ENCODE measurements around the gene MRPL52.
A peak's percentile ranks its signal among the peaks of the same experiment; 100 is the strongest.

Gene MRPL52

DNA sequence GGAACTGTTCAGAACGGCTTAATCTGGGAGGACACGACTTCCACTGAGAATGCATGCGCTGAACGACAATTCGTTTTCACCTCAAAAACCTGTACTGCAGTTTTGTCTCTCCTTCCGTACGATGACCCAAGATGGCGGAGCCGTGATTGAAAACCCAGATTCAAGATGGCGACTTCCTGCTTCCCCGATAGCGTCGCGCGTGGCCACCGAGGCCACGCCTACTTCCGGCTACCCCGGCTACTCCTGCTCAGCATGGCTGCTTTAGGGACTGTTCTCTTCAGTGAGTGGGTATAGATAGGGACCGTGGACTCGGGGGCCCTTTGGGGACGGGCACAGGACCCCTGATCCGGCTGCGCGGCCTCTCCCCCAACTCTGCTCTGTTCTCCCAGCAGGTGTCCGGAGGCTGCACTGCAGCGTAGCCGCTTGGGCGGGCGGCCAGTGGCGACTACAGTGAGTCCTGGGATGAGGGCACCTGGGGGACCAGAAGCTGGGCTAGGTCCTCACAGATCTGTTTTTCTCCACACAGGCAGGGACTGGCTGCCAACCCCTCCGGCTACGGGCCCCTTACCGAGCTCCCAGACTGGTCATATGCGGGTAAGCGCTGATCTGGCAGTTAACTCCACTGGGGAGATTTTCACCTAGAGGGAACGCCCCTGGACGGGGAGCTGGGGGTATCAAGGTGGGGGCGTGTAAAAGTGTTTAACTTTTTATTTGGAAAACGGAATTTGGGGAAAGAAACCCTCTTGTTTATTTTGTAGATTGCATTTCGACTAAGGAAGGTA lies at the start of gene MRPL52 (continued):
- TF ChIP-seq ZNF416 (tag by site-specific recombination; IDR thresholded peaks at IDR 0.05) (no peak), ZNF138 (tag by site-specific recombination; IDR thresholded peaks at IDR 0.05; ENCODE audit: borderline replicate concordance) (no peak), RBAK (tag by site-specific recombination; IDR thresholded peaks at IDR 0.05) (no peak), ZNF768 (tag by site-specific recombination; IDR thresholded peaks at IDR 0.05) (no peak), ZNF362 (tag by site-specific recombination; IDR thresholded peaks at IDR 0.05) (no peak), ZFP69B (tag by site-specific recombination; IDR thresholded peaks at IDR 0.05) (no peak), ZNF548 (tag by site-specific recombination; IDR thresholded peaks at IDR 0.05) (no peak), ZXDB (tag by site-specific recombination; IDR thresholded peaks at IDR 0.05) (peak; percentile 41), ZNF623 (tag by site-specific recombination; IDR thresholded peaks at IDR 0.05) (no peak), ZNF10 (tag by site-specific recombination; IDR thresholded peaks at IDR 0.05) (no peak), ZNF776 (tag by site-specific recombination; IDR thresholded peaks at IDR 0.05; ENCODE audit: borderline replicate concordance) (no peak), ZNF530 (tag by site-specific recombination; IDR thresholded peaks at IDR 0.05; ENCODE audit: low read depth) (no peak), ZNF513 (tag by site-specific recombination; IDR thresholded peaks at IDR 0.05) (no peak), ZNF560 (tag by site-specific recombination; IDR thresholded peaks at IDR 0.05; ENCODE audit: borderline replicate concordance) (no peak), KLF7 (tag by site-specific recombination; IDR thresholded peaks at IDR 0.05; ENCODE audit: borderline replicate concordance) (no peak), ZNF621 (tag by site-specific recombination; IDR thresholded peaks at IDR 0.05) (no peak), ATF2 (tag by site-specific recombination; IDR thresholded peaks at IDR 0.05; ENCODE audit: low read depth) (no peak), ZNF16 (tag by site-specific recombination; IDR thresholded peaks at IDR 0.05; ENCODE audit: low read depth) (no peak), PRDM2 (tag by site-specific recombination; IDR thresholded peaks at IDR 0.05; ENCODE audit: borderline replicate concordance) (no peak), BCL11A (tag by site-specific recombination; IDR thresholded peaks at IDR 0.05; ENCODE audit: low read depth) (no peak), ZNF404 (tag by site-specific recombination; IDR thresholded peaks at IDR 0.05) (no peak)
- TF ChIP-seq, protein P1, sequence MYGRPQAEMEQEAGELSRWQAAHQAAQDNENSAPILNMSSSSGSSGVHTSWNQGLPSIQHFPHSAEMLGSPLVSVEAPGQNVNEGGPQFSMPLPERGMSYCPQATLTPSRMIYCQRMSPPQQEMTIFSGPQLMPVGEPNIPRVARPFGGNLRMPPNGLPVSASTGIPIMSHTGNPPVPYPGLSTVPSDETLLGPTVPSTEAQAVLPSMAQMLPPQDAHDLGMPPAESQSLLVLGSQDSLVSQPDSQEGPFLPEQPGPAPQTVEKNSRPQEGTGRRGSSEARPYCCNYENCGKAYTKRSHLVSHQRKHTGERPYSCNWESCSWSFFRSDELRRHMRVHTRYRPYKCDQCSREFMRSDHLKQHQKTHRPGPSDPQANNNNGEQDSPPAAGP (tag by site-specific recombination; IDR thresholded peaks at IDR 0.05): no peak
- TF ChIP-seq, protein P2, sequence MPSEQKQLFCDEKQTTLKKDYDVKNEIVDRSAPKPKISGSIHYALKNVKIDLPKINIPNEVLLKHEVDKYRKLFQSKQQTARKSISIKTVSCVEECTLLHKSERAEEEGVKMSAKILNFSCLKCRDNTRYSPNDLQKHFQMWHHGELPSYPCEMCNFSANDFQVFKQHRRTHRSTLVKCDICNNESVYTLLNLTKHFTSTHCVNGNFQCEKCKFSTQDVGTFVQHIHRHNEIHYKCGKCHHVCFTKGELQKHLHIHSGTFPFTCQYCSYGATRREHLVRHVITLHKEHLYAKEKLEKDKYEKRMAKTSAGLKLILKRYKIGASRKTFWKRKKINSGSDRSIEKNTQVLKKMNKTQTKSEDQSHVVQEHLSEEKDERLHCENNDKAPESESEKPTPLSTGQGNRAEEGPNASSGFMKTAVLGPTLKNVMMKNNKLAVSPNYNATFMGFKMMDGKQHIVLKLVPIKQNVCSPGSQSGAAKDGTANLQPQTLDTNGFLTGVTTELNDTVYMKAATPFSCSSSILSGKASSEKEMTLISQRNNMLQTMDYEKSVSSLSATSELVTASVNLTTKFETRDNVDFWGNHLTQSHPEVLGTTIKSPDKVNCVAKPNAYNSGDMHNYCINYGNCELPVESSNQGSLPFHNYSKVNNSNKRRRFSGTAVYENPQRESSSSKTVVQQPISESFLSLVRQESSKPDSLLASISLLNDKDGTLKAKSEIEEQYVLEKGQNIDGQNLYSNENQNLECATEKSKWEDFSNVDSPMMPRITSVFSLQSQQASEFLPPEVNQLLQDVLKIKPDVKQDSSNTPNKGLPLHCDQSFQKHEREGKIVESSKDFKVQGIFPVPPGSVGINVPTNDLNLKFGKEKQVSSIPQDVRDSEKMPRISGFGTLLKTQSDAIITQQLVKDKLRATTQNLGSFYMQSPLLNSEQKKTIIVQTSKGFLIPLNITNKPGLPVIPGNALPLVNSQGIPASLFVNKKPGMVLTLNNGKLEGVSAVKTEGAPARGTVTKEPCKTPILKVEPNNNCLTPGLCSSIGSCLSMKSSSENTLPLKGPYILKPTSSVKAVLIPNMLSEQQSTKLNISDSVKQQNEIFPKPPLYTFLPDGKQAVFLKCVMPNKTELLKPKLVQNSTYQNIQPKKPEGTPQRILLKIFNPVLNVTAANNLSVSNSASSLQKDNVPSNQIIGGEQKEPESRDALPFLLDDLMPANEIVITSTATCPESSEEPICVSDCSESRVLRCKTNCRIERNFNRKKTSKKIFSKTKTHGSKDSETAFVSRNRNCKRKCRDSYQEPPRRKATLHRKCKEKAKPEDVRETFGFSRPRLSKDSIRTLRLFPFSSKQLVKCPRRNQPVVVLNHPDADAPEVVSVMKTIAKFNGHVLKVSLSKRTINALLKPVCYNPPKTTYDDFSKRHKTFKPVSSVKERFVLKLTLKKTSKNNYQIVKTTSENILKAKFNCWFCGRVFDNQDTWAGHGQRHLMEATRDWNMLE (tag by site-specific recombination; conservative IDR thresholded peaks at IDR 0.05; ENCODE audit: low read depth): peak; percentile 75
